HepG2 (cell line): ENCODE measurements around the gene MRPL20. TPM values are rescaled to one million over a fixed set of nuclear protein-coding genes. Genes with fewer than 3 reads are reported as not detected.

Source experiments
- ARID5B ChIP-seq: IDR thresholded peaks from 2 replicates; pipeline ENCODE4 v1.4.0; 2020; ENCODE audit warnings: mild to moderate bottlenecking, missing genetic modification reagents
- ATAD3A ChIP-seq: sonication (generic); formaldehyde crosslinking; IDR thresholded peaks from 2 replicates; pipeline ENCODE4 v1.4.0; 2020; ENCODE audit warnings: missing genetic modification reagents
- ATRX ChIP-seq: sonication (generic); formaldehyde crosslinking; IDR thresholded peaks from 2 replicates; pipeline ENCODE4 v1.4.0; 2020; ENCODE audit warnings: missing genetic modification reagents, borderline replicate concordance
- CHD2 ChIP-seq: IDR thresholded peaks from 2 replicates; pipeline ENCODE4 v1.6.1; 2011; ENCODE audit warnings: low read depth, low read length, improper control_type of control experiment
- CREM ChIP-seq, 2 experiments: sonication (generic) in 1 of 2; formaldehyde crosslinking in 1 of 2; IDR thresholded peaks; 2 replicates each; pipeline versions ENCODE4 v1.4.0 to v1.6.1; 2016 to 2020; ENCODE audit warnings: antibody characterized with exemption in 1 of 2, mild to moderate bottlenecking in 1 of 2, missing genetic modification reagents in 1 of 2
- DNMT1 ChIP-seq: sonication (generic); formaldehyde crosslinking; IDR thresholded peaks from 2 replicates; pipeline ENCODE4 v1.5.1; 2020; ENCODE audit warnings: mild to moderate bottlenecking, missing genetic modification reagents
- ETV5 ChIP-seq: IDR thresholded peaks from 2 replicates; pipeline ENCODE4 v1.6.1; 2018; ENCODE audit warnings: missing biosample characterization, missing genetic modification reagents, inconsistent platforms, borderline replicate concordance
- GATAD1 ChIP-seq: IDR thresholded peaks from 2 replicates; pipeline ENCODE4 v1.6.1; 2016; ENCODE audit warnings: missing genetic modification reagents, missing compliant biosample characterization
- HOMEZ ChIP-seq: IDR thresholded peaks from 2 replicates; pipeline ENCODE4 v1.6.1; 2016; ENCODE audit warnings: low read depth
- HOXA5 ChIP-seq: sonication (generic); formaldehyde crosslinking; IDR thresholded peaks from 2 replicates; pipeline ENCODE4 v1.4.0; 2020; ENCODE audit warnings: missing genetic modification reagents
- MAFG ChIP-seq: sonication (generic); formaldehyde crosslinking; IDR thresholded peaks from 2 replicates; pipeline ENCODE4 v1.5.1; 2020; ENCODE audit warnings: mild to moderate bottlenecking, missing genetic modification reagents
- NR3C1 ChIP-seq: sonication (generic); formaldehyde crosslinking; IDR thresholded peaks from 2 replicates; pipeline ENCODE4 v1.4.0; 2020; ENCODE audit warnings: missing genetic modification reagents
- SIN3B ChIP-seq: fragments of 150-350 bp; IDR thresholded peaks from 2 replicates; pipeline ENCODE4 v1.6.1; 2014; ENCODE audit warnings: low read length
- SMAD9 ChIP-seq: sonication (generic); formaldehyde crosslinking; IDR thresholded peaks from 2 replicates; pipeline ENCODE4 v1.5.1; 2020; ENCODE audit warnings: mild to moderate bottlenecking, missing genetic modification reagents
- TEAD3 ChIP-seq: optimal IDR thresholded peaks from 2 replicates; pipeline ENCODE3; 2016; ENCODE audit warnings: borderline replicate concordance
- THAP8 ChIP-seq: sonication (generic); formaldehyde crosslinking; IDR thresholded peaks from 2 replicates; pipeline ENCODE4 v1.5.1; 2020; ENCODE audit warnings: missing genetic modification reagents, mild to moderate bottlenecking, borderline replicate concordance
- TP53 ChIP-seq: sonication (generic); formaldehyde crosslinking; conservative IDR thresholded peaks from 2 replicates; pipeline ENCODE4 v1.4.0; 2020; ENCODE audit warnings: missing genetic modification reagents
- YEATS2 ChIP-seq: sonication (generic); formaldehyde crosslinking; IDR thresholded peaks from 2 replicates; pipeline ENCODE4 v1.4.0; 2020; ENCODE audit warnings: missing genetic modification reagents, borderline replicate concordance
- ZBTB46 ChIP-seq: sonication (generic); formaldehyde crosslinking; IDR thresholded peaks from 2 replicates; pipeline ENCODE4 v1.4.0; 2020; ENCODE audit warnings: mild to moderate bottlenecking, missing genetic modification reagents, borderline replicate concordance
- ZNF264 ChIP-seq: sonication (generic); formaldehyde crosslinking; IDR thresholded peaks from 2 replicates; pipeline ENCODE4 v1.4.0; 2020; ENCODE audit warnings: missing genetic modification reagents
- ZNF33B ChIP-seq: sonication (generic); formaldehyde crosslinking; IDR thresholded peaks from 2 replicates; pipeline ENCODE4 v1.5.1; 2020; ENCODE audit warnings: mild to moderate bottlenecking, missing genetic modification reagents
- ZNF430 ChIP-seq: sonication (generic); formaldehyde crosslinking; IDR thresholded peaks from 2 replicates; pipeline ENCODE4 v1.9.0; 2021; ENCODE audit warnings: mild to moderate bottlenecking, missing genetic modification reagents
- polyA plus RNA-seq, 8 experiments: library from polyadenylated mRNA; depleted of rRNA in 3 of 8; stranded (reverse) in 7 of 8; unstranded in 1 of 8; fragments of >200 nt; fragmentation: Illumina TruSeq in 4 of 8; extraction: Trizol in 4 of 8; gene quantifications; 2 replicates each; pipeline versions ENCODE4 v1.2.1 to v1.2.3, GENCODE V29; 2011 to 2016; ENCODE audit warnings: low read depth in 4 of 8, missing spikeins in 1 of 8, mixed read lengths in 1 of 8; ENCODE audit not compliant: insufficient read depth in 1 of 8
- total RNA-seq, 5 experiments: library from RNA; depleted of rRNA; stranded (reverse); fragments of >200 nt; fragmentation: Illumina TruSeq; extraction: Trizol; gene quantifications; 2 replicates each; pipeline ENCODE4 v1.2.3, GENCODE V29; 2016; ENCODE audit warnings: low read depth in 1 of 5

MRPL20 gene
- total and polyA plus RNA-seq, 2 of the 13 experiments (the other 11 are each of a cell fraction or from before 2014, with no cell fraction given) = 59.2 to 127 TPM

GRCh38 chr1:1400576-1401456 is 6.3 kb downstream of the MRPL20 start (continued):
- TF ChIP-seq ARID5B (CRISPR knock-in tag) (peak; percentile 94), ATRX (CRISPR knock-in tag) (no peak), DNMT1 (no peak), TEAD3 (CRISPR knock-in tag) (peak; percentile 92), ZNF264 (CRISPR knock-in tag) (peak; percentile 96), SMAD9 (peak; percentile 84; the same call in 1 of the 2 replicates), THAP8 (CRISPR knock-in tag) (peak; percentile 60; the same call in 1 of the 2 replicates), HOXA5 (CRISPR knock-in tag) (no peak; the same call in 1 of the 2 replicates), NR3C1 (CRISPR knock-in tag) (no peak), ZBTB46 (no peak; the same call in 1 of the 2 replicates), CHD2 (peak; percentile 47; the same call in 1 of the 2 replicates), YEATS2 (peak; percentile 86; the same call in 1 of the 2 replicates), SIN3B (no peak), MAFG (CRISPR knock-in tag) (no peak), ZNF430 (CRISPR knock-in tag) (peak; percentile 91), GATAD1 (CRISPR knock-in tag) (peak; percentile 88), ETV5 (peak; percentile 94), ATAD3A (no peak), HOMEZ (peak; percentile 83), CREM (IDR thresholded peaks at IDR 0.05) (peak; percentile 79), CREM (CRISPR knock-in tag; IDR thresholded peaks at IDR 0.05) (no peak), TP53 (CRISPR knock-in tag) (peak; percentile 92; the same call in 1 of the 2 replicates), ZNF33B (CRISPR knock-in tag) (peak; percentile 71; the same call in 1 of the 2 replicates)
